Measurements from ENCODE around the gene CDHR1.

DNA sequence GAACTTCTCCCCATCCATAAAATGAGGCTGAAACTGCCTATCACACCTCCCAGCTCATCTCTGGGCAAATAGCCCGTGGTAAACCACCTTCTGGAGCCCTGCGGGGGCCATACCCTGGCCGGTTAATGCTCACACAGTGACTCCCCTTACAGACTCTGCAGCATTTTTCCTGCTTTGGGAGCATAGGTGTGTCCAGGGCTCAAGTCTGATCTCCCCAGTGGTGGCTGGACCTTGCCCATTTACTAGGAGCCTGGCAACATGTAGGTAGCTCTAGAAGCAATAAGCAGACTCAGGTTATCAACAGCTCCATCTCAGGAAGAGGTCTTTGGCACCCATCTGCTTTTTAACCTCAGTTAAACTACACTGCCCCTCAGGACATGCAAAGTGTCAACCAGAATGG is 5.5 kb upstream of the CDHR1 start:
- TF ChIP-seq TAF1 (IDR thresholded peaks at IDR 0.05; ENCODE audit: borderline replicate concordance, insufficient read depth, low read length) (no peak), POLR2AphosphoS5 (IDR thresholded peaks at IDR 0.05; ENCODE audit: low read depth, low read length) (no peak), SIN3A (IDR thresholded peaks at IDR 0.05; ENCODE audit: borderline replicate concordance, insufficient read depth, low read length) (no peak)
- TF ChIP-seq, protein P1, sequence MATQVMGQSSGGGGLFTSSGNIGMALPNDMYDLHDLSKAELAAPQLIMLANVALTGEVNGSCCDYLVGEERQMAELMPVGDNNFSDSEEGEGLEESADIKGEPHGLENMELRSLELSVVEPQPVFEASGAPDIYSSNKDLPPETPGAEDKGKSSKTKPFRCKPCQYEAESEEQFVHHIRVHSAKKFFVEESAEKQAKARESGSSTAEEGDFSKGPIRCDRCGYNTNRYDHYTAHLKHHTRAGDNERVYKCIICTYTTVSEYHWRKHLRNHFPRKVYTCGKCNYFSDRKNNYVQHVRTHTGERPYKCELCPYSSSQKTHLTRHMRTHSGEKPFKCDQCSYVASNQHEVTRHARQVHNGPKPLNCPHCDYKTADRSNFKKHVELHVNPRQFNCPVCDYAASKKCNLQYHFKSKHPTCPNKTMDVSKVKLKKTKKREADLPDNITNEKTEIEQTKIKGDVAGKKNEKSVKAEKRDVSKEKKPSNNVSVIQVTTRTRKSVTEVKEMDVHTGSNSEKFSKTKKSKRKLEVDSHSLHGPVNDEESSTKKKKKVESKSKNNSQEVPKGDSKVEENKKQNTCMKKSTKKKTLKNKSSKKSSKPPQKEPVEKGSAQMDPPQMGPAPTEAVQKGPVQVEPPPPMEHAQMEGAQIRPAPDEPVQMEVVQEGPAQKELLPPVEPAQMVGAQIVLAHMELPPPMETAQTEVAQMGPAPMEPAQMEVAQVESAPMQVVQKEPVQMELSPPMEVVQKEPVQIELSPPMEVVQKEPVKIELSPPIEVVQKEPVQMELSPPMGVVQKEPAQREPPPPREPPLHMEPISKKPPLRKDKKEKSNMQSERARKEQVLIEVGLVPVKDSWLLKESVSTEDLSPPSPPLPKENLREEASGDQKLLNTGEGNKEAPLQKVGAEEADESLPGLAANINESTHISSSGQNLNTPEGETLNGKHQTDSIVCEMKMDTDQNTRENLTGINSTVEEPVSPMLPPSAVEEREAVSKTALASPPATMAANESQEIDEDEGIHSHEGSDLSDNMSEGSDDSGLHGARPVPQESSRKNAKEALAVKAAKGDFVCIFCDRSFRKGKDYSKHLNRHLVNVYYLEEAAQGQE (IDR thresholded peaks at IDR 0.05; ENCODE audit: insufficient read depth in 1 of 2, low read depth in 2 of 2, low read length in 2 of 2) = no peak

Data from PFSK-1 (cell line).